ENCODE results near the gene DVL1. TPM values are rescaled to one million over a fixed set of nuclear protein-coding genes. Genes with fewer than 3 reads are reported as not detected.
A peak's percentile ranks its signal among the peaks of the same experiment; 100 is the strongest.

DVL1 gene
- total RNA-seq, 1 experiment from 2014 or later = 91.4 TPM

GRCh38 chr1:1352786-1353388 is 3.7 kb upstream of the DVL1 start:
- Mint-ChIP-seq H3K27ac (no peak overlapping the region; the same call in 1 of the 2 replicates), H3K9me3 (no peaks in the 10 kb centered on the region), H3K4me1 (peaks cover 21% of the 10 kb centered on the region), H3K36me3 (no peaks in the 10 kb centered on the region), H3K27me3 (ENCODE audit: low read depth) (peaks cover 17% of the 10 kb centered on the region), H3K4me3 (peak overlapping the region; percentile 73)
- POLR2A ChIA-PET = no interaction called here
- CTCF ChIA-PET = interaction anchor here (1.0 to 1.9 kb wide), 4 partner anchors 19 to 61 kb away, joined by 3 to 10 read pairs (median 4); no protein-coding TSS in a partner anchor
- no peak for DNase-seq (ENCODE audit: low spot score)
- ATAC-seq = no peak
- TF ChIP-seq, protein P1, sequence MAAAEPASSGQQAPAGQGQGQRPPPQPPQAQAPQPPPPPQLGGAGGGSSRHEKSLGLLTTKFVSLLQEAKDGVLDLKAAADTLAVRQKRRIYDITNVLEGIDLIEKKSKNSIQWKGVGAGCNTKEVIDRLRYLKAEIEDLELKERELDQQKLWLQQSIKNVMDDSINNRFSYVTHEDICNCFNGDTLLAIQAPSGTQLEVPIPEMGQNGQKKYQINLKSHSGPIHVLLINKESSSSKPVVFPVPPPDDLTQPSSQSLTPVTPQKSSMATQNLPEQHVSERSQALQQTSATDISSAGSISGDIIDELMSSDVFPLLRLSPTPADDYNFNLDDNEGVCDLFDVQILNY (CRISPR knock-in tag; IDR thresholded peaks at IDR 0.05) = no peak
- no peak for TF ChIP-seq MYBL2 (CRISPR knock-in tag; IDR thresholded peaks at IDR 0.05)
- TF ChIP-seq SMAD4 (CRISPR knock-in tag; IDR thresholded peaks at IDR 0.05) = no peak
- no peak for TF ChIP-seq RORB (CRISPR knock-in tag; IDR thresholded peaks at IDR 0.05)
- no peak for TF ChIP-seq OVOL2 (CRISPR knock-in tag; IDR thresholded peaks at IDR 0.05; ENCODE audit: borderline replicate concordance)
- TF ChIP-seq ZNF423 (CRISPR knock-in tag; IDR thresholded peaks at IDR 0.05) = 0 out of 2 replicates have a peak, but pooled peaks have one; percentile 13
- TF ChIP-seq, protein P2, sequence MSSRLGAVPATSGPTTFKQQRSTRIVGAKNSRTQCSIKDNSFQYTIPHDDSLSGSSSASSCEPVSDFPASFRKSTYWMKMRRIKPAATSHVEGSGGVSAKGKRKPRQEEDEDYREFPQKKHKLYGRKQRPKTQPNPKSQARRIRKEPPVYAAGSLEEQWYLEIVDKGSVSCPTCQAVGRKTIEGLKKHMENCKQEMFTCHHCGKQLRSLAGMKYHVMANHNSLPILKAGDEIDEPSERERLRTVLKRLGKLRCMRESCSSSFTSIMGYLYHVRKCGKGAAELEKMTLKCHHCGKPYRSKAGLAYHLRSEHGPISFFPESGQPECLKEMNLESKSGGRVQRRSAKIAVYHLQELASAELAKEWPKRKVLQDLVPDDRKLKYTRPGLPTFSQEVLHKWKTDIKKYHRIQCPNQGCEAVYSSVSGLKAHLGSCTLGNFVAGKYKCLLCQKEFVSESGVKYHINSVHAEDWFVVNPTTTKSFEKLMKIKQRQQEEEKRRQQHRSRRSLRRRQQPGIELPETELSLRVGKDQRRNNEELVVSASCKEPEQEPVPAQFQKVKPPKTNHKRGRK (CRISPR knock-in tag; IDR thresholded peaks at IDR 0.05; ENCODE audit: borderline replicate concordance) = no peak
- TF ChIP-seq, protein P3, sequence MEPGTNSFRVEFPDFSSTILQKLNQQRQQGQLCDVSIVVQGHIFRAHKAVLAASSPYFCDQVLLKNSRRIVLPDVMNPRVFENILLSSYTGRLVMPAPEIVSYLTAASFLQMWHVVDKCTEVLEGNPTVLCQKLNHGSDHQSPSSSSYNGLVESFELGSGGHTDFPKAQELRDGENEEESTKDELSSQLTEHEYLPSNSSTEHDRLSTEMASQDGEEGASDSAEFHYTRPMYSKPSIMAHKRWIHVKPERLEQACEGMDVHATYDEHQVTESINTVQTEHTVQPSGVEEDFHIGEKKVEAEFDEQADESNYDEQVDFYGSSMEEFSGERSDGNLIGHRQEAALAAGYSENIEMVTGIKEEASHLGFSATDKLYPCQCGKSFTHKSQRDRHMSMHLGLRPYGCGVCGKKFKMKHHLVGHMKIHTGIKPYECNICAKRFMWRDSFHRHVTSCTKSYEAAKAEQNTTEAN (CRISPR knock-in tag; IDR thresholded peaks at IDR 0.05) = 0 out of 2 replicates have a peak, but pooled peaks have one; percentile 35
- TF ChIP-seq JUN (CRISPR knock-in tag; IDR thresholded peaks at IDR 0.05) = no peak
- TF ChIP-seq, protein P4, sequence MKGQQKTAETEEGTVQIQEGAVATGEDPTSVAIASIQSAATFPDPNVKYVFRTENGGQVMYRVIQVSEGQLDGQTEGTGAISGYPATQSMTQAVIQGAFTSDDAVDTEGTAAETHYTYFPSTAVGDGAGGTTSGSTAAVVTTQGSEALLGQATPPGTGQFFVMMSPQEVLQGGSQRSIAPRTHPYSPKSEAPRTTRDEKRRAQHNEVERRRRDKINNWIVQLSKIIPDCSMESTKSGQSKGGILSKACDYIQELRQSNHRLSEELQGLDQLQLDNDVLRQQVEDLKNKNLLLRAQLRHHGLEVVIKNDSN (CRISPR knock-in tag; IDR thresholded peaks at IDR 0.05) = no peak
- no peak for TF ChIP-seq ZNF121 (CRISPR knock-in tag; IDR thresholded peaks at IDR 0.05)
- TF ChIP-seq NFATC4 (CRISPR knock-in tag; IDR thresholded peaks at IDR 0.05) = no peak
- 0 out of 2 replicates have a peak, but pooled peaks have one; percentile 55 for TF ChIP-seq RELA (CRISPR knock-in tag; IDR thresholded peaks at IDR 0.05; ENCODE audit: borderline replicate concordance)

GRCh38 chr1:1351511-1352427 is 2.6 kb upstream of the DVL1 start:
- Mint-ChIP-seq H3K27ac (peak overlapping the region; percentile 78), H3K9me3 (no peaks in the 10 kb centered on the region), H3K4me3 (peak overlapping the region; percentile 49), H3K36me3 (no peaks in the 10 kb centered on the region), H3K27me3 (ENCODE audit: low read depth) (peaks cover 17% of the 10 kb centered on the region), H3K4me1 (peaks cover 27% of the 10 kb centered on the region)
- DNase-seq (ENCODE audit: low spot score) (no peak), ATAC-seq (no peak)
- TF ChIP-seq TEAD1 (CRISPR knock-in tag; IDR thresholded peaks at IDR 0.05) = no peak
- TF ChIP-seq, protein P1 (CRISPR knock-in tag; IDR thresholded peaks at IDR 0.05) = no peak
- 0 out of 2 replicates have a peak, but pooled peaks have one; percentile 36 for TF ChIP-seq ESRRA (CRISPR knock-in tag; IDR thresholded peaks at IDR 0.05; ENCODE audit: borderline replicate concordance)
- peak; percentile 72 for TF ChIP-seq ZNF263 (CRISPR knock-in tag; IDR thresholded peaks at IDR 0.05; ENCODE audit: low read depth)
- ChIA-PET POLR2A (interaction anchor here (0.6 kb wide), 1 partner anchor 20 kb away, joined by 3 read pairs; no protein-coding TSS in a partner anchor), CTCF (interaction anchor here (0.5 to 1.9 kb wide), 6 partner anchors 10 to 427 kb away, joined by 3 to 10 read pairs (median 4); no protein-coding TSS in a partner anchor)

Data from WTC11 (cell line).